ENCODE data around the gene ETS1. TPM values are rescaled to one million over a fixed set of nuclear protein-coding genes. Genes with fewer than 3 reads are reported as not detected.

Gene ETS1
- total RNA-seq, 1 donor from 2014 or later, result 3.0 TPM

- Mint-ChIP-seq H3K9me3 (ENCODE audit: low read depth) (no peaks in the 10 kb centered on the region), H3K27ac (no peak overlapping the region), H3K36me3 (ENCODE audit: insufficient read depth) (no peaks in the 10 kb centered on the region), H3K4me1 (ENCODE audit: low read depth) (peaks cover 1% of the 10 kb centered on the region), H3K27me3 (peaks cover 21% of the 10 kb centered on the region), H3K4me3 (ENCODE audit: low read depth) (no peak overlapping the region)
- TF ChIP-seq CTCF (IDR thresholded peaks at IDR 0.05; ENCODE audit: unreplicated experiment), result no peak
- no peak for DNase-seq (ENCODE audit: low spot score, unreplicated experiment)
Observed at GRCh38 chr11:128416976-128417375, 170.4 kb downstream of the ETS1 start.

- no peak for TF ChIP-seq CTCF (IDR thresholded peaks at IDR 0.05; ENCODE audit: unreplicated experiment)
- Mint-ChIP-seq H3K9me3 (ENCODE audit: low read depth) (no peaks in the 10 kb centered on the region), H3K27ac (no peak overlapping the region), H3K4me3 (ENCODE audit: low read depth) (no peak overlapping the region), H3K27me3 (peaks cover 21% of the 10 kb centered on the region), H3K36me3 (ENCODE audit: insufficient read depth) (no peaks in the 10 kb centered on the region), H3K4me1 (ENCODE audit: low read depth) (peaks cover 1% of the 10 kb centered on the region)
- DNase-seq (ENCODE audit: low spot score, unreplicated experiment), result no peak
Observed at GRCh38 chr11:128415539-128415938, 171.8 kb downstream of the ETS1 start.

- no peaks in the 10 kb centered on the region for H3K9me3 Mint-ChIP-seq (ENCODE audit: low read depth)
- peaks cover 1% of the 10 kb centered on the region for H3K4me1 Mint-ChIP-seq (ENCODE audit: low read depth)
- peaks cover 23% of the 10 kb centered on the region for H3K27me3 Mint-ChIP-seq
- H3K27ac Mint-ChIP-seq, result no peak overlapping the region
- no peak overlapping the region for H3K4me3 Mint-ChIP-seq (ENCODE audit: low read depth)
- TF ChIP-seq CTCF (IDR thresholded peaks at IDR 0.05; ENCODE audit: unreplicated experiment), result no peak
- DNase-seq (ENCODE audit: low spot score, unreplicated experiment), result no peak
- H3K36me3 Mint-ChIP-seq (ENCODE audit: insufficient read depth), result no peaks in the 10 kb centered on the region
Observed at GRCh38 chr11:128412847-128413791, 174.2 kb downstream of the ETS1 start.

GRCh38 chr11:128411812-128412211, 175.5 kb downstream of the ETS1 start:
- Mint-ChIP-seq H3K4me3 (ENCODE audit: low read depth) (no peak overlapping the region), H3K4me1 (ENCODE audit: low read depth) (peaks cover 1% of the 10 kb centered on the region), H3K9me3 (ENCODE audit: low read depth) (no peaks in the 10 kb centered on the region), H3K36me3 (ENCODE audit: insufficient read depth) (no peaks in the 10 kb centered on the region), H3K27me3 (peaks cover 23% of the 10 kb centered on the region), H3K27ac (no peak overlapping the region)
- TF ChIP-seq CTCF (IDR thresholded peaks at IDR 0.05; ENCODE audit: unreplicated experiment), result no peak
- no peak for DNase-seq (ENCODE audit: low spot score, unreplicated experiment)

GRCh38 chr11:128411150-128411549, 176.2 kb downstream of the ETS1 start:
- Mint-ChIP-seq H3K4me3 (ENCODE audit: low read depth) (no peak overlapping the region), H3K27me3 (peaks cover 27% of the 10 kb centered on the region), H3K27ac (no peak overlapping the region), H3K9me3 (ENCODE audit: low read depth) (no peaks in the 10 kb centered on the region), H3K4me1 (ENCODE audit: low read depth) (peaks cover 1% of the 10 kb centered on the region), H3K36me3 (ENCODE audit: insufficient read depth) (no peaks in the 10 kb centered on the region)
- no peak for TF ChIP-seq CTCF (IDR thresholded peaks at IDR 0.05; ENCODE audit: unreplicated experiment)
- no peak for DNase-seq (ENCODE audit: low spot score, unreplicated experiment)
